ENCODE data around the gene PTCHD4. TPM values are rescaled to one million over a fixed set of nuclear protein-coding genes. Genes with fewer than 3 reads are reported as not detected.

Gene PTCHD4
- total RNA-seq, 1 experiment from 2014 or later: not detected

DNA sequence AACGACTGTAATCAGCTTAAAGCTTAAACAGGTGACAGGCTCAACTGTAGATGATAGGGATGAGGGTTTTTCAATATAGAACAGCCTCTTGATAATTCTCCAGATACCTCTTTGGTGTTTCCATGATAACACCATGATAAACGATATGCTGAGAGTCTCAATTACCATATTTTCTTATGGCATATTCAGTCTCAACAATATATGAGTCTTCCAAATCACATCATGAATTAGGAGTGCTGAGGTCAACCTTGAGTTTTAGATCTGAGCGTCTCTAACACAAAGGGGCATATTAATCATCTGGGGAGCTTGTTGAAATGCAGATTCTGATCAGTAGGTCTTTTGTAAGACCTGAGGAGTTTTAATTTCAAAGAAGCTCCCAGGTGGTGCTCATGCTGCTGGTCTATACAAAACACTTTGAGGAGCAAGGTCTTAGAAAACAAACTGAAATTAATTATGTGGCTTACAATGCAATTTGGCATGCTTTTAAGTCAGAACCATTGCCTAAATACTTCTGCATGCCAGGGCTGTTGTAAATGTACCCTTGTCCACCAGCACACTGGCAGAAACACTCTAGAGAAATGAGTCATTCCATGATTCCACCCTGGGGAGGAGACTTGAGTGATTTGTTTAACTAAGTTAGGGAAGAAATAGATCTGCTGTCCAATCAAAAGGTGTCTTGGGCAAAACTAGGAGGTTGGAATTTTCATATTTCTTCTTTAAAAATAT, 49.6 kb downstream of the PTCHD4 start:
- no peaks in the 10 kb centered on the region for H3K9me3 Mint-ChIP-seq (ENCODE audit: low read depth, unreplicated experiment)
- no peak for DNase-seq
- BruUV-seq (replicated peaks): no TSS peak
- H3K27ac Mint-ChIP-seq (ENCODE audit: unreplicated experiment): no peak overlapping the region
- intact Hi-C loops (cut with micrococcal nuclease; ENCODE audit: unreplicated experiment): no loop called here
- H3K36me3 Mint-ChIP-seq (ENCODE audit: insufficient read depth, unreplicated experiment): no peaks in the 10 kb centered on the region
- no peaks in the 10 kb centered on the region for H3K27me3 Mint-ChIP-seq (ENCODE audit: unreplicated experiment)
- TF ChIP-seq, protein P1, sequence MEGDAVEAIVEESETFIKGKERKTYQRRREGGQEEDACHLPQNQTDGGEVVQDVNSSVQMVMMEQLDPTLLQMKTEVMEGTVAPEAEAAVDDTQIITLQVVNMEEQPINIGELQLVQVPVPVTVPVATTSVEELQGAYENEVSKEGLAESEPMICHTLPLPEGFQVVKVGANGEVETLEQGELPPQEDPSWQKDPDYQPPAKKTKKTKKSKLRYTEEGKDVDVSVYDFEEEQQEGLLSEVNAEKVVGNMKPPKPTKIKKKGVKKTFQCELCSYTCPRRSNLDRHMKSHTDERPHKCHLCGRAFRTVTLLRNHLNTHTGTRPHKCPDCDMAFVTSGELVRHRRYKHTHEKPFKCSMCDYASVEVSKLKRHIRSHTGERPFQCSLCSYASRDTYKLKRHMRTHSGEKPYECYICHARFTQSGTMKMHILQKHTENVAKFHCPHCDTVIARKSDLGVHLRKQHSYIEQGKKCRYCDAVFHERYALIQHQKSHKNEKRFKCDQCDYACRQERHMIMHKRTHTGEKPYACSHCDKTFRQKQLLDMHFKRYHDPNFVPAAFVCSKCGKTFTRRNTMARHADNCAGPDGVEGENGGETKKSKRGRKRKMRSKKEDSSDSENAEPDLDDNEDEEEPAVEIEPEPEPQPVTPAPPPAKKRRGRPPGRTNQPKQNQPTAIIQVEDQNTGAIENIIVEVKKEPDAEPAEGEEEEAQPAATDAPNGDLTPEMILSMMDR (IDR thresholded peaks at IDR 0.05; ENCODE audit: unreplicated experiment): no peak
- no peaks in the 10 kb centered on the region for H3K4me1 Mint-ChIP-seq (ENCODE audit: low read depth, unreplicated experiment)
- no peak overlapping the region for H3K4me3 Mint-ChIP-seq (ENCODE audit: low read depth, unreplicated experiment)
- CTCF ChIA-PET: no interaction called here

Measured in Calu3 (cell line).